SK-N-SH (cell line): ENCODE results near the gene ESRRA. TPM values are rescaled to one million over a fixed set of nuclear protein-coding genes. Genes with fewer than 3 reads are reported as not detected.

Experiments
- CTCF ChIA-PET: fragments of 300-600, 350-600 bp; formaldehyde crosslinking; extraction: SDS; loops from one replicate; lab custom pipeline; 2021; lab: Yijun Ruan, JAX
- POLR2A ChIA-PET: fragments of 350-600 bp; sonication (Branson Sonifier 250); formaldehyde crosslinking; extraction: SDS; loops from one replicate; lab custom pipeline; 2020; ENCODE audit warnings: antibody characterized with exemption, inconsistent platforms; lab: Yijun Ruan, JAX
- DNase-seq: peaks from one replicate; pipeline ENCODE4 v3.0.0; 2012
- H2AFZ ChIP-seq: fragments of 200-600 bp; sonication (generic); 2 replicates; pipeline ENCODE4 v1.8.1; 2016; ENCODE audit warnings: antibody characterized with exemption, mild to moderate bottlenecking, low read depth
- H3F3A ChIP-seq: fragments of 200-600 bp; sonication (generic); replicated peaks from 2 replicates; pipeline ENCODE3; 2016; ENCODE audit warnings: antibody characterized with exemption, mild to moderate bottlenecking; ENCODE audit not compliant: insufficient read depth
- H3K27ac ChIP-seq, 2 experiments: fragments of 200-500 bp in 1 of 2; fragments of 200-600 bp in 1 of 2; sonication (Bioruptor generic) in 1 of 2; sonication (generic), shearing (Covaris generic) in 1 of 2; 2 replicates each; pipeline versions ENCODE4 v1.5.1 to v1.6.1; 2014 to 2016; ENCODE audit warnings: low read depth in 2 of 2, inconsistent platforms in 1 of 2, low read length in 1 of 2, mild to moderate bottlenecking in 1 of 2, mixed read lengths in 1 of 2
- H3K27me3 ChIP-seq: fragments of 200-600 bp; sonication (generic), shearing (Covaris generic); 2 replicates; pipeline ENCODE4 v1.6.1; 2016; ENCODE audit warnings: mixed run types; ENCODE audit not compliant: insufficient read depth
- H3K36me3 ChIP-seq, 2 experiments: fragments of 200-500 bp in 1 of 2; fragments of 200-600 bp in 1 of 2; sonication (Bioruptor generic) in 1 of 2; sonication (generic) in 1 of 2; replicated peaks in 1 of 2; 2 replicates each; pipeline versions ENCODE3 to v1.5.1; 2014 to 2016; ENCODE audit warnings: low read length in 1 of 2, mild to moderate bottlenecking in 1 of 2; ENCODE audit not compliant: insufficient read depth in 2 of 2, control insufficient read depth in 1 of 2
- H3K4me1 ChIP-seq, 2 experiments: fragments of 200-500 bp in 1 of 2; fragments of 200-600 bp in 1 of 2; sonication (Bioruptor generic) in 1 of 2; sonication (generic), shearing (Covaris generic) in 1 of 2; 2 replicates each; pipeline versions ENCODE4 v1.5.1 to v1.6.1; 2014 to 2016; ENCODE audit warnings: low read depth in 1 of 2, low read length in 1 of 2, mixed run types in 1 of 2; ENCODE audit not compliant: insufficient read depth in 2 of 2, control insufficient read depth in 1 of 2
- H3K4me2 ChIP-seq: fragments of 200-600 bp; sonication (generic), shearing (Covaris generic); 2 replicates; pipeline ENCODE4 v1.6.1; 2017; ENCODE audit warnings: mixed run types
- H3K4me3 ChIP-seq, 2 experiments: fragments of 200-500 bp in 1 of 2; fragments of 200-600 bp in 1 of 2; sonication (Bioruptor generic) in 1 of 2; sonication (generic), shearing (Covaris generic) in 1 of 2; 2 replicates each; pipeline versions ENCODE4 v1.5.1 to v1.8.1; 2014 to 2016; ENCODE audit warnings: low read depth in 2 of 2, inconsistent platforms in 1 of 2, low read length in 1 of 2, mild to moderate bottlenecking in 1 of 2, mixed read lengths in 1 of 2, moderate library complexity in 1 of 2
- H3K79me2 ChIP-seq: fragments of 200-600 bp; sonication (generic); 2 replicates; pipeline ENCODE4 v1.8.1; 2017; ENCODE audit warnings: mild to moderate bottlenecking; ENCODE audit not compliant: insufficient read depth
- H3K9ac ChIP-seq: fragments of 200-600 bp; sonication (generic); 2 replicates; pipeline ENCODE4 v1.6.1; 2017; ENCODE audit warnings: mixed run types
- H3K9me2 ChIP-seq: fragments of 200-600 bp; sonication (generic); 2 replicates; pipeline ENCODE4 v1.6.1; 2017; ENCODE audit warnings: mixed run types
- H3K9me3 ChIP-seq: fragments of 200-600 bp; sonication (generic); 2 replicates; pipeline ENCODE4 v1.6.1; 2017; ENCODE audit warnings: mixed run types, mild to moderate bottlenecking, moderate library complexity
- H4K20me1 ChIP-seq: fragments of 200-600 bp; sonication (generic); 2 replicates; pipeline ENCODE4 v1.6.1; 2017; ENCODE audit warnings: mild to moderate bottlenecking, mixed run types; ENCODE audit not compliant: insufficient read depth
- CTCF ChIP-seq: fragments of 200-600 bp; sonication (generic); IDR thresholded peaks from 2 replicates; pipeline ENCODE4 v1.6.1; 2017; ENCODE audit warnings: antibody characterized with exemption, mild to moderate bottlenecking, moderate library complexity
- FOXJ3 ChIP-seq: sonication (generic); formaldehyde crosslinking; IDR thresholded peaks from 2 replicates; pipeline ENCODE4 v1.5.1; 2020; ENCODE audit warnings: mild to moderate bottlenecking, missing genetic modification reagents
- FOXM1 ChIP-seq: IDR thresholded peaks from 2 replicates; pipeline ENCODE4 v1.4.0; 2012; ENCODE audit warnings: low read depth, mild to moderate bottlenecking
- MAX ChIP-seq: IDR thresholded peaks from 2 replicates; pipeline ENCODE4 v1.4.0; 2012; ENCODE audit warnings: low read depth
- RAD21 ChIP-seq: IDR thresholded peaks from 2 replicates; pipeline ENCODE4 v1.6.1; 2012; ENCODE audit warnings: mild to moderate bottlenecking, low read length
- RCOR1 ChIP-seq: fragments of 150-350 bp; IDR thresholded peaks from 2 replicates; pipeline ENCODE4 v1.6.1; 2017; ENCODE audit warnings: antibody characterized with exemption, low read length
- RFX5 ChIP-seq: IDR thresholded peaks from 2 replicates; pipeline ENCODE4 v1.6.1; 2012; ENCODE audit warnings: mild to moderate bottlenecking, improper control_type of control experiment, low read length
- SMC3 ChIP-seq: IDR thresholded peaks from 2 replicates; pipeline ENCODE4 v1.6.1; 2012; ENCODE audit warnings: low read depth, low read length, improper control_type of control experiment
- USF2 ChIP-seq: fragments of 150-350 bp; IDR thresholded peaks from 2 replicates; pipeline ENCODE4 v1.6.1; 2017; ENCODE audit warnings: antibody characterized with exemption, low read length, low read depth, borderline replicate concordance
- ZBTB33 ChIP-seq: IDR thresholded peaks from 2 replicates; pipeline ENCODE4 v1.4.0; 2012; ENCODE audit warnings: low read depth, borderline replicate concordance
- WGBS: methylation state at CpG from one replicate; pipeline ENCODE4 v1.1.6; 2017; ENCODE audit warnings: low lambda C conversion rate; 5-methylcytosine and 5-hydroxymethylcytosine counted together
- polyA plus RNA-seq, 3 experiments: library from polyadenylated mRNA; depleted of rRNA; stranded (reverse); fragments of >200 nt; gene quantifications; 2 replicates each; pipeline ENCODE4 v1.2.3, GENCODE V29; 2012

The ESRRA gene
- polyA plus RNA-seq, 1 of the 3 experiments (the other 2 are of a cell fraction) = 27.8 TPM

GRCh38 chr11:64355078-64355940, 50.0 kb downstream of the ESRRA start (continued):
- TF ChIP-seq CTCF (peak; percentile 74), RCOR1 (no peak), RFX5 (no peak), FOXM1 (no peak), SMC3 (peak; percentile 51), MAX (no peak; the same call in 1 of the 2 replicates), USF2 (no peak), FOXJ3 (no peak)

- Histone ChIP-seq H3K36me3 (peaks cover 0 to 15% of the 10 kb centered on the region in 2 experiments), H3K9ac (no peak overlapping the region; the same call in 1 of the 2 replicates), H3K9me3 (no peaks in the 10 kb centered on the region), H3K4me1 (peaks cover 22 to 28% of the 10 kb centered on the region in 2 experiments; a peak in 3 of 4 replicates), H3K4me2 (no peak overlapping the region), H3K27me3 (no peaks in the 10 kb centered on the region), H4K20me1 (0 out of 2 replicates have a peak, but pooled peaks cover 5% of the 10 kb centered on the region), H3K79me2 (peaks cover 28% of the 10 kb centered on the region), H3K27ac (peak overlapping the region in 1 of 2 experiments; percentile 76; a peak in 1 of 4 replicates), H3K9me2 (no peaks in the 10 kb centered on the region), H3F3A (peaks cover 12% of the 10 kb centered on the region), H2AFZ (no peak overlapping the region), H3K4me3 (no peak overlapping the region; a peak in 1 of 4 replicates)
- TF ChIP-seq CTCF = peak; percentile 64
- no peak for TF ChIP-seq ZBTB33
- TF ChIP-seq RAD21 = peak; percentile 49
- 83% methylated on average over 16 of the region's 25 CpGs for WGBS
- ChIA-PET POLR2A (interaction anchor here (1.0 kb wide), 1 partner anchor 39 kb away, joined by 6 read pairs; the partner anchor contains the start of genes PRDX5 and TRMT112), CTCF (interaction anchor here (0.8 to 5.5 kb wide), 13 partner anchors 13 to 224 kb away, joined by 3 to 42 read pairs (median 4); partner anchors contain the start of genes ESRRA, PRDX5 and TRMT112)
- DNase-seq = peak; percentile 83
These were observed 51.4 kb downstream of the ESRRA start for GRCh38 chr11:64356498-64357411.
